ENCODE data around the gene LAMA3.

The LAMA3 gene

GRCh38 chr18:23798824-23799223 lies 109.6 kb downstream of the LAMA3 start:
- Histone ChIP-seq H3K4me1 (ENCODE audit: control insufficient read depth, insufficient read depth, low read depth, low read length) (no peaks in the 10 kb centered on the region), H3K4me3 (ENCODE audit: insufficient read depth in 1 of 2, low read depth in 1 of 2, low read length in 2 of 2) (no peak overlapping the region), H3K4ac (ENCODE audit: low read depth in 1 of 2, low read length in 2 of 2) (no peak overlapping the region), H2AK5ac (ENCODE audit: low read length, severe bottlenecking) (no peak overlapping the region), H2BK15ac (ENCODE audit: low read depth, poor library complexity, severe bottlenecking) (no peak overlapping the region), H3K18ac (ENCODE audit: low read depth in 1 of 2, low read length in 2 of 2) (no peak overlapping the region), H2BK12ac (ENCODE audit: low read length in 2 of 2) (no peak overlapping the region), H4K8ac (ENCODE audit: low read length) (no peak overlapping the region), H3K27ac (ENCODE audit: low read length, poor library complexity, severe bottlenecking) (no peak overlapping the region), H3K27me3 (ENCODE audit: control insufficient read depth in 1 of 2, insufficient read depth in 1 of 2, low read length in 2 of 2) (no peaks in the 10 kb centered on the region), H4K91ac (ENCODE audit: low read length) (no peak overlapping the region), H3K9ac (ENCODE audit: low read length) (no peak overlapping the region), H3K79me1 (replicated peaks; ENCODE audit: low read length, poor library complexity, severe bottlenecking) (no peaks in the 10 kb centered on the region), H3K36me3 (ENCODE audit: control insufficient read depth in 1 of 2, insufficient read depth in 2 of 2, low read depth in 1 of 2, low read length in 2 of 2) (peaks cover 0 to 13% of the 10 kb centered on the region in 2 experiments), H2BK120ac (ENCODE audit: low read depth, low read length) (no peak overlapping the region), H3K14ac (ENCODE audit: low read length in 2 of 2) (no peak overlapping the region), H3K4me2 (ENCODE audit: low read length, poor library complexity, severe bottlenecking) (no peak overlapping the region), H2BK5ac (ENCODE audit: low read depth, low read length, poor library complexity, severe bottlenecking) (no peak overlapping the region), H3K23ac (ENCODE audit: low read length in 2 of 2) (no peak overlapping the region), H2AFZ (ENCODE audit: low read depth, low read length) (no peak overlapping the region), H3K9me3 (ENCODE audit: control insufficient read depth, low read length) (no peaks in the 10 kb centered on the region)
- 62% methylated on average over 3 of the region's 3 CpGs for WGBS
- DNase-seq = no peak

GRCh38 chr18:23799540-23799939 lies 110.3 kb downstream of the LAMA3 start:
- H2AFZ ChIP-seq (ENCODE audit: low read depth, low read length) = no peak overlapping the region
- no peak overlapping the region for H4K8ac ChIP-seq (ENCODE audit: low read length)
- no peak overlapping the region for H3K4me2 ChIP-seq (ENCODE audit: low read length, poor library complexity, severe bottlenecking)
- H2BK120ac ChIP-seq (ENCODE audit: low read depth, low read length) = no peak overlapping the region
- no peak overlapping the region for H3K23ac ChIP-seq (ENCODE audit: low read length in 2 of 2)
- no peak overlapping the region for H3K18ac ChIP-seq (ENCODE audit: low read depth in 1 of 2, low read length in 2 of 2)
- H2BK12ac ChIP-seq (ENCODE audit: low read length in 2 of 2) = no peak overlapping the region
- DNase-seq = no peak
- no peak overlapping the region for H3K4me3 ChIP-seq (ENCODE audit: insufficient read depth in 1 of 2, low read depth in 1 of 2, low read length in 2 of 2)
- H3K9ac ChIP-seq (ENCODE audit: low read length) = no peak overlapping the region
- H2BK5ac ChIP-seq (ENCODE audit: low read depth, low read length, poor library complexity, severe bottlenecking) = no peak overlapping the region
- no peak overlapping the region for H3K14ac ChIP-seq (ENCODE audit: low read length in 2 of 2)
- no peaks in the 10 kb centered on the region for H3K9me3 ChIP-seq (ENCODE audit: control insufficient read depth, low read length)
- no peak overlapping the region for H4K91ac ChIP-seq (ENCODE audit: low read length)
- no peak overlapping the region for H2BK15ac ChIP-seq (ENCODE audit: low read depth, poor library complexity, severe bottlenecking)
- no peaks in the 10 kb centered on the region for H3K4me1 ChIP-seq (ENCODE audit: control insufficient read depth, insufficient read depth, low read depth, low read length)
- WGBS = 96% methylated on average over 7 of the region's 7 CpGs
- no peak overlapping the region for H3K4ac ChIP-seq (ENCODE audit: low read depth in 1 of 2, low read length in 2 of 2)
- peaks cover 0 to 8% of the 10 kb centered on the region in 2 experiments for H3K36me3 ChIP-seq (ENCODE audit: control insufficient read depth in 1 of 2, insufficient read depth in 2 of 2, low read depth in 1 of 2, low read length in 2 of 2)
- no peak overlapping the region for H2AK5ac ChIP-seq (ENCODE audit: low read length, severe bottlenecking)
- H3K79me1 ChIP-seq (replicated peaks; ENCODE audit: low read length, poor library complexity, severe bottlenecking) = no peaks in the 10 kb centered on the region
- H3K27me3 ChIP-seq (ENCODE audit: control insufficient read depth in 1 of 2, insufficient read depth in 1 of 2, low read length in 2 of 2) = no peaks in the 10 kb centered on the region
- H3K27ac ChIP-seq (ENCODE audit: low read length, poor library complexity, severe bottlenecking) = no peak overlapping the region

GRCh38 chr18:23800902-23801301 lies 111.6 kb downstream of the LAMA3 start:
- Histone ChIP-seq H3K27me3 (ENCODE audit: control insufficient read depth in 1 of 2, insufficient read depth in 1 of 2, low read length in 2 of 2) (no peaks in the 10 kb centered on the region), H4K91ac (ENCODE audit: low read length) (no peak overlapping the region), H2BK120ac (ENCODE audit: low read depth, low read length) (no peak overlapping the region), H3K4ac (ENCODE audit: low read depth in 1 of 2, low read length in 2 of 2) (no peak overlapping the region), H3K27ac (ENCODE audit: low read length, poor library complexity, severe bottlenecking) (no peak overlapping the region), H3K9me3 (ENCODE audit: control insufficient read depth, low read length) (no peaks in the 10 kb centered on the region), H3K18ac (ENCODE audit: low read depth in 1 of 2, low read length in 2 of 2) (no peak overlapping the region), H2AK5ac (ENCODE audit: low read length, severe bottlenecking) (no peak overlapping the region), H3K4me2 (ENCODE audit: low read length, poor library complexity, severe bottlenecking) (no peak overlapping the region), H3K36me3 (ENCODE audit: control insufficient read depth in 1 of 2, insufficient read depth in 2 of 2, low read depth in 1 of 2, low read length in 2 of 2) (peaks cover 0 to 8% of the 10 kb centered on the region in 2 experiments), H3K4me1 (ENCODE audit: control insufficient read depth, insufficient read depth, low read depth, low read length) (no peaks in the 10 kb centered on the region), H3K4me3 (ENCODE audit: insufficient read depth in 1 of 2, low read depth in 1 of 2, low read length in 2 of 2) (no peak overlapping the region), H2BK12ac (ENCODE audit: low read length in 2 of 2) (no peak overlapping the region), H3K14ac (ENCODE audit: low read length in 2 of 2) (no peak overlapping the region), H4K8ac (ENCODE audit: low read length) (no peak overlapping the region), H3K23ac (ENCODE audit: low read length in 2 of 2) (no peak overlapping the region), H2AFZ (ENCODE audit: low read depth, low read length) (no peak overlapping the region), H2BK5ac (ENCODE audit: low read depth, low read length, poor library complexity, severe bottlenecking) (no peak overlapping the region), H3K9ac (ENCODE audit: low read length) (no peak overlapping the region), H3K79me1 (replicated peaks; ENCODE audit: low read length, poor library complexity, severe bottlenecking) (no peaks in the 10 kb centered on the region), H2BK15ac (ENCODE audit: low read depth, poor library complexity, severe bottlenecking) (no peak overlapping the region)
- DNase-seq = no peak
- no CpG with 5 or more reads among the region's 3 CpGs for WGBS

- no peak overlapping the region for H3K4me2 ChIP-seq (ENCODE audit: low read length, poor library complexity, severe bottlenecking)
- H3K23ac ChIP-seq (ENCODE audit: low read length in 2 of 2) = no peak overlapping the region
- no peaks in the 10 kb centered on the region for H3K9me3 ChIP-seq (ENCODE audit: control insufficient read depth, low read length)
- H2BK12ac ChIP-seq (ENCODE audit: low read length in 2 of 2) = no peak overlapping the region
- H3K4ac ChIP-seq (ENCODE audit: low read depth in 1 of 2, low read length in 2 of 2) = no peak overlapping the region
- H3K4me3 ChIP-seq (ENCODE audit: insufficient read depth in 1 of 2, low read depth in 1 of 2, low read length in 2 of 2) = no peak overlapping the region
- H2AFZ ChIP-seq (ENCODE audit: low read depth, low read length) = no peak overlapping the region
- peaks cover 0 to 8% of the 10 kb centered on the region in 2 experiments for H3K36me3 ChIP-seq (ENCODE audit: control insufficient read depth in 1 of 2, insufficient read depth in 2 of 2, low read depth in 1 of 2, low read length in 2 of 2)
- no peak for DNase-seq
- H4K8ac ChIP-seq (ENCODE audit: low read length) = no peak overlapping the region
- no peaks in the 10 kb centered on the region for H3K79me1 ChIP-seq (replicated peaks; ENCODE audit: low read length, poor library complexity, severe bottlenecking)
- WGBS = 100% methylated on average over 1 of the region's 2 CpGs
- H2BK120ac ChIP-seq (ENCODE audit: low read depth, low read length) = no peak overlapping the region
- H2BK15ac ChIP-seq (ENCODE audit: low read depth, poor library complexity, severe bottlenecking) = no peak overlapping the region
- no peak overlapping the region for H3K18ac ChIP-seq (ENCODE audit: low read depth in 1 of 2, low read length in 2 of 2)
- H3K27me3 ChIP-seq (ENCODE audit: control insufficient read depth in 1 of 2, insufficient read depth in 1 of 2, low read length in 2 of 2) = no peaks in the 10 kb centered on the region
- no peaks in the 10 kb centered on the region for H3K4me1 ChIP-seq (ENCODE audit: control insufficient read depth, insufficient read depth, low read depth, low read length)
- no peak overlapping the region for H3K14ac ChIP-seq (ENCODE audit: low read length in 2 of 2)
- no peak overlapping the region for H3K9ac ChIP-seq (ENCODE audit: low read length)
- H2BK5ac ChIP-seq (ENCODE audit: low read depth, low read length, poor library complexity, severe bottlenecking) = no peak overlapping the region
- H4K91ac ChIP-seq (ENCODE audit: low read length) = no peak overlapping the region
- no peak overlapping the region for H3K27ac ChIP-seq (ENCODE audit: low read length, poor library complexity, severe bottlenecking)
- H2AK5ac ChIP-seq (ENCODE audit: low read length, severe bottlenecking) = no peak overlapping the region
These were observed 113.6 kb downstream of the LAMA3 start for GRCh38 chr18:23802817-23803216.
